ENCODE data around the gene KRTAP12-1. TPM values are rescaled to one million over a fixed set of nuclear protein-coding genes. Genes with fewer than 3 reads are reported as not detected.

KRTAP12-1 gene
- total RNA-seq, 1 experiment from 2014 or later = not detected

- CTCF ChIA-PET = interaction anchor here (0.6 kb wide), 1 partner anchor 15 kb away, joined by 3 read pairs; no protein-coding TSS in a partner anchor
- BruUV-seq (replicated peaks) = no TSS peak
- H3K27me3 ChIP-seq (ENCODE audit: control insufficient read depth, insufficient read depth, low read length) = no peaks in the 10 kb centered on the region
- TF ChIP-seq REST (IDR thresholded peaks at IDR 0.05; ENCODE audit: insufficient read depth in 1 of 2, low read depth in 2 of 2, low read length in 1 of 2) = no peak
- no peak for TF ChIP-seq TCF7L2 (IDR thresholded peaks at IDR 0.05; ENCODE audit: low read depth, low read length)
- TF ChIP-seq SIN3A (IDR thresholded peaks at IDR 0.05; ENCODE audit: borderline replicate concordance, insufficient read depth, low read depth, low read length) = no peak
- TF ChIP-seq CTCF (IDR thresholded peaks at IDR 0.05) = no peak
- no peak for TF ChIP-seq POLR2AphosphoS5 (IDR thresholded peaks at IDR 0.05; ENCODE audit: low read depth, low read length)
- in situ Hi-C loops (cut with HindIII; ENCODE audit: low pct_unique_long_range_greater_than_20kb, low sequenced_read_pairs) = no loop called here
- H3K4me1 ChIP-seq (ENCODE audit: control insufficient read depth, insufficient read depth, low read length) = no peaks in the 10 kb centered on the region
- intact Hi-C loops (cut with micrococcal nuclease; ENCODE audit: unreplicated experiment) = no loop called here
- no peak for DNase-seq (ENCODE audit: low read depth, low spot score)
- H3K4me3 ChIP-seq (ENCODE audit: low read depth in 2 of 2, low read length in 2 of 2) = no peak overlapping the region
- no peaks in the 10 kb centered on the region for H3K36me3 ChIP-seq (ENCODE audit: control insufficient read depth, insufficient read depth, low read length)
- ATAC-seq = no peak
- no peak overlapping the region for H3K27ac ChIP-seq (ENCODE audit: low read length)
- POLR2A ChIA-PET = interaction anchor here (0.7 kb wide), 1 partner anchor 177 kb away, joined by 6 read pairs; no protein-coding TSS in a partner anchor
- H3K9me3 ChIP-seq (ENCODE audit: control insufficient read depth, insufficient read depth, low read depth, low read length) = no peaks in the 10 kb centered on the region
Measured at GRCh38 chr21:44724926-44725325, 43.0 kb upstream of the KRTAP12-1 start.

GRCh38 chr21:44724196-44724595 is 42.2 kb upstream of the KRTAP12-1 start:
- no peak for TF ChIP-seq SIN3A (IDR thresholded peaks at IDR 0.05; ENCODE audit: borderline replicate concordance, insufficient read depth, low read depth, low read length)
- TF ChIP-seq REST (IDR thresholded peaks at IDR 0.05; ENCODE audit: insufficient read depth in 1 of 2, low read depth in 2 of 2, low read length in 1 of 2) = no peak
- TF ChIP-seq POLR2AphosphoS5 (IDR thresholded peaks at IDR 0.05; ENCODE audit: low read depth, low read length) = no peak
- no peak for TF ChIP-seq TCF7L2 (IDR thresholded peaks at IDR 0.05; ENCODE audit: low read depth, low read length)
- TF ChIP-seq CTCF (IDR thresholded peaks at IDR 0.05) = no peak
- no peak overlapping the region for H3K27ac ChIP-seq (ENCODE audit: low read length)
- intact Hi-C loops (cut with micrococcal nuclease; ENCODE audit: unreplicated experiment) (no loop called here), in situ Hi-C loops (cut with HindIII; ENCODE audit: low pct_unique_long_range_greater_than_20kb, low sequenced_read_pairs) (no loop called here)
- DNase-seq (ENCODE audit: low read depth, low spot score) = no peak
- H3K36me3 ChIP-seq (ENCODE audit: control insufficient read depth, insufficient read depth, low read length) = no peaks in the 10 kb centered on the region
- H3K27me3 ChIP-seq (ENCODE audit: control insufficient read depth, insufficient read depth, low read length) = no peaks in the 10 kb centered on the region
- H3K9me3 ChIP-seq (ENCODE audit: control insufficient read depth, insufficient read depth, low read depth, low read length) = no peaks in the 10 kb centered on the region
- POLR2A ChIA-PET = no interaction called here
- H3K4me3 ChIP-seq (ENCODE audit: low read depth in 2 of 2, low read length in 2 of 2) = no peak overlapping the region
- no TSS peak for BruUV-seq (replicated peaks)
- ATAC-seq = no peak
- CTCF ChIA-PET = no interaction called here
- no peaks in the 10 kb centered on the region for H3K4me1 ChIP-seq (ENCODE audit: control insufficient read depth, insufficient read depth, low read length)
